Parathyroid adenoma (tissue), 2 donors: ENCODE measurements around the gene XYLT1.

Experiments
- H2AFZ ChIP-seq: fragments of 300-600 bp; sonication (generic); one replicate; pipeline ENCODE4 v1.7.0; 2017; ENCODE audit warnings: antibody characterized with exemption, mild to moderate bottlenecking
- H3K27ac ChIP-seq: fragments of 300-600 bp; sonication (generic); one replicate; pipeline ENCODE4 v1.7.0; 2017
- H3K27me3 ChIP-seq: fragments of 300-600 bp; sonication (generic); one replicate; pipeline ENCODE4 v1.7.0; 2017; ENCODE audit warnings: low read length; ENCODE audit not compliant: control insufficient read depth, insufficient read depth
- H3K36me3 ChIP-seq: fragments of 300-600 bp; sonication (generic); one replicate; pipeline ENCODE4 v1.7.0; 2017; ENCODE audit warnings: low read length; ENCODE audit not compliant: control insufficient read depth, insufficient read depth
- H3K4me1 ChIP-seq: fragments of 300-600 bp; sonication (generic); one replicate; pipeline ENCODE4 v1.7.0; 2017; ENCODE audit warnings: control low read depth
- H3K4me2 ChIP-seq: fragments of 300-600 bp; sonication (generic); one replicate; pipeline ENCODE4 v1.7.0; 2017; ENCODE audit warnings: low read length
- H3K4me3 ChIP-seq: fragments of 300-600 bp; sonication (generic); one replicate; pipeline ENCODE4 v1.7.0; 2017; ENCODE audit warnings: low read depth, low read length
- H3K79me2 ChIP-seq: fragments of 300-600 bp; sonication (generic); one replicate; pipeline ENCODE4 v1.7.0; 2017; ENCODE audit warnings: control low read depth
- H3K9ac ChIP-seq: fragments of 300-600 bp; sonication (generic); one replicate; pipeline ENCODE4 v1.7.0; 2017; ENCODE audit warnings: mild to moderate bottlenecking
- H3K9me3 ChIP-seq: fragments of 300-600 bp; sonication (generic); one replicate; pipeline ENCODE4 v1.7.0; 2017; ENCODE audit warnings: low read length; ENCODE audit not compliant: control insufficient read depth
- TF ChIP-seq, protein P1 (sequence below): fragments of 300-600 bp; sonication (generic); IDR thresholded peaks from one replicate; pipeline ENCODE4 v1.7.0; 2017; ENCODE audit warnings: antibody characterized with exemption, mild to moderate bottlenecking
- donor health status: primary hyperparathyroidism.

XYLT1 gene

DNA sequence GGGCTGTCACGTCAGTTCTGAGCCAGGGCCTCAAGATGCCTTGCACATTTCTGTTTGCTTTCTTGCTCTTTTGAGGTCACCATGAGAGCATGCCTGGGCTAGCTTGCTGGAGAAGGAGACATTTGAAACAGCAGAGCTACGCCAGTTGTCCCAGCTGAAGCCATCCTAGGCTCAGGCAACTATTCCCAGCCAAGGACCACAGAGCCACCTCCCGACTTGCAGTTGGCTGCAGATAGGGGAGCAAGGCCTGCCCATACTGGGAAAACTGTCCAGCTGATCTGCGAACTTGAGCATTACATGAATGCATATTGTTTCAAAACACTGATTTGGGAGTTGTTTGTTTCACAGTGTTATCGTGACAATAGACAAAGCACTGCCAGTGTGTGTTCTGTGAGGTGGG, 340.8 kb downstream of the XYLT1 start:
- TF ChIP-seq, protein P1, sequence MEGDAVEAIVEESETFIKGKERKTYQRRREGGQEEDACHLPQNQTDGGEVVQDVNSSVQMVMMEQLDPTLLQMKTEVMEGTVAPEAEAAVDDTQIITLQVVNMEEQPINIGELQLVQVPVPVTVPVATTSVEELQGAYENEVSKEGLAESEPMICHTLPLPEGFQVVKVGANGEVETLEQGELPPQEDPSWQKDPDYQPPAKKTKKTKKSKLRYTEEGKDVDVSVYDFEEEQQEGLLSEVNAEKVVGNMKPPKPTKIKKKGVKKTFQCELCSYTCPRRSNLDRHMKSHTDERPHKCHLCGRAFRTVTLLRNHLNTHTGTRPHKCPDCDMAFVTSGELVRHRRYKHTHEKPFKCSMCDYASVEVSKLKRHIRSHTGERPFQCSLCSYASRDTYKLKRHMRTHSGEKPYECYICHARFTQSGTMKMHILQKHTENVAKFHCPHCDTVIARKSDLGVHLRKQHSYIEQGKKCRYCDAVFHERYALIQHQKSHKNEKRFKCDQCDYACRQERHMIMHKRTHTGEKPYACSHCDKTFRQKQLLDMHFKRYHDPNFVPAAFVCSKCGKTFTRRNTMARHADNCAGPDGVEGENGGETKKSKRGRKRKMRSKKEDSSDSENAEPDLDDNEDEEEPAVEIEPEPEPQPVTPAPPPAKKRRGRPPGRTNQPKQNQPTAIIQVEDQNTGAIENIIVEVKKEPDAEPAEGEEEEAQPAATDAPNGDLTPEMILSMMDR, result no peak
- Histone ChIP-seq H3K79me2 (no peaks in the 10 kb centered on the region), H3K27ac (no peak overlapping the region), H3K36me3 (no peaks in the 10 kb centered on the region), H2AFZ (no peak overlapping the region), H3K9ac (no peak overlapping the region), H3K4me2 (no peak overlapping the region), H3K27me3 (no peaks in the 10 kb centered on the region), H3K9me3 (no peaks in the 10 kb centered on the region), H3K4me1 (no peaks in the 10 kb centered on the region), H3K4me3 (no peak overlapping the region)

DNA sequence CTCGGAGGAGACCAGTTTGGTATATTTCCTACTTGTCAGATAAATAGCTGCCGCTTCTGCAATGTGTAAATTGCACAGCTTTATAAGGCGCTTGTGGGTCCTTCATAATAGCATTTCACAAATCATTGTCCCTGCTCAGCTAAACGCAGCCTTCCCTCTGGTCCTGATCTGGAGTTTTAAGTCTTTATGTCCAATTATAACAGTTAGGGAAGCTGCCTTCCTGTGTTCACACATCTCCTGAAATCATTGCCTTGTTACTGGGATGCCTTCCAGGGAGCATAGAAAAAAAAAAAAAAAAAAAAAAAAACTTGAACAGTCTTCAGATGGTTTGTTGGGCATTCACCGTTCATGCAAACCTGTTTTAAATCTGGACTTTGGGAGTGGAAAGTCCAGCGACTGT, 342.0 kb downstream of the XYLT1 start:
- Histone ChIP-seq H3K27ac (no peak overlapping the region), H3K4me3 (no peak overlapping the region), H3K36me3 (no peaks in the 10 kb centered on the region), H3K79me2 (no peaks in the 10 kb centered on the region), H3K9ac (no peak overlapping the region), H2AFZ (no peak overlapping the region), H3K27me3 (no peaks in the 10 kb centered on the region), H3K4me2 (no peak overlapping the region), H3K4me1 (no peaks in the 10 kb centered on the region), H3K9me3 (no peaks in the 10 kb centered on the region)
- TF ChIP-seq, protein P1, result no peak

DNA sequence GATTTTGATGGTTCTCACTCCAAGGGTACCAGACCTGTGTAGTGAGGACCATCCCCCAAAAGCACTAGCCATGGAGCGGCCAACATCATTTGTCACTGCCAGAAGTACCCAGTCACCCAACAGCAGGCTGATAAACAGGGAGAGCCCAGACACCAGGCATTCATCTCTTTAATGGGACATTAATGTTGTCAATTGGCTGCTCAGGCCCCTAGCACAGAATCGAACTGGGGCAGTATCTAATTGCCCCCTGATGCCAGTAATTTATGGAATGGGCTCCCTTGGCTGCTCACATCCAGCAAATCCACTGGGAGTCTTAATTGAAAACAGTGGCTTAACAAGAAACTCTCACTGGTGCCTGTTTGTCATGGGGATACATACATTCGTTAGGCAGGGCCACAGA, 344.6 kb downstream of the XYLT1 start:
- Histone ChIP-seq H3K36me3 (no peaks in the 10 kb centered on the region), H2AFZ (no peak overlapping the region), H3K4me1 (no peaks in the 10 kb centered on the region), H3K27me3 (no peaks in the 10 kb centered on the region), H3K9ac (no peak overlapping the region), H3K9me3 (no peaks in the 10 kb centered on the region), H3K4me2 (no peak overlapping the region), H3K27ac (no peak overlapping the region), H3K4me3 (no peak overlapping the region), H3K79me2 (no peaks in the 10 kb centered on the region)
- TF ChIP-seq, protein P1, result no peak

DNA sequence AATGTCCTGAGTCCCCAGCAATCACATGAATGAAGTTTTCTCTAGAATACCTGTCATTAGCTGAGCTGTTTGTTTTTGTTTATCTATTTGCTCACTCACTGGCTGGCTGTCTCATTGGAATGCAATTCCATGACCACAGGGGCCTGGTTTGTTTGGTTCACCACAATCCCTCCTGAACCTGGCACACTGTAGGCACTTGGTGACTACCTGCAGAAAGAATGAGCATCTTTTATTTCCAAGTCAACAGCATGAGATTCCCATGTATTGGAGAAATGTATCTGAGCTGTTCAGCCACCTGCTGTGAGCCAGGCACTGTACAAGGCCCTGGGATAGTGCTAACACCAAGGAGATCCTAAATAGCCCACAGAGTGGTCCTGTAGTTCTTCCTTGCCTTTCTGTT, 345.1 kb downstream of the XYLT1 start:
- Histone ChIP-seq H3K27ac (no peak overlapping the region), H3K4me2 (no peak overlapping the region), H3K79me2 (no peaks in the 10 kb centered on the region), H3K4me3 (no peak overlapping the region), H2AFZ (no peak overlapping the region), H3K27me3 (no peaks in the 10 kb centered on the region), H3K36me3 (no peaks in the 10 kb centered on the region), H3K9me3 (no peaks in the 10 kb centered on the region), H3K9ac (no peak overlapping the region), H3K4me1 (no peaks in the 10 kb centered on the region)
- TF ChIP-seq, protein P1, result no peak

DNA sequence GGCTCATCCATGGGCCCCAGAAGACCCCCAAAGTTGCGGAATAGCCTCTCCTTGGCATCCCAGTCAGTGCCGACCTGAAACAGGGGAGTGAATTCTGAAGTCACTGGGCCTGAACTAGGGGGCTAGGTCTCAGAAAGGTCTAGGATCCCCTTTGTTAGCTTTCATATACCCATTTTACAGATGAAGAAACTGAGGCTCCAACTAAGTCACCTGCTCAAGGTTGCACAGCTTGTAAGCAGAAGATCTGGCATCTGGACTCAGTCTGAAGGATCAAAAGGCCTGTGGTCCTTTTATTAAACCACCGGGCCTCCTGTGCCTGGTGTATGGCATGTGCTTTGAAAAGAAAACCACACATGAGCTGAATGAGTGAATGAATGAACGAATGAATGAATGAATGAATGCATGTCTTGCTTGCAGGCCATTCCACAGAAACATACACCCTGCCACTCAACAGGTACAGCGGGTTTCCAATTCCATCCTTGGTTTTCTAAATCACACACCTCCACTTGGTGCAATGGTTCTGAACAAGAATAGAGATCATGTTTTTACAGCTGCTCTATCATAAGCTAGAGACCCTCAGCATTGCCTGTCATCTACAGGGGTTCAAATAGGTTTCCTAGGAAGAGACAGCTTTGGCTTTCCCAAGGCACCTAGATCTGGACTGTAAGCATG, 352.7 kb downstream of the XYLT1 start:
- Histone ChIP-seq H3K4me2 (no peak overlapping the region), H3K9ac (no peak overlapping the region), H3K27ac (no peak overlapping the region), H3K9me3 (no peaks in the 10 kb centered on the region), H3K79me2 (no peaks in the 10 kb centered on the region), H3K4me1 (no peaks in the 10 kb centered on the region), H3K4me3 (no peak overlapping the region), H3K36me3 (no peaks in the 10 kb centered on the region), H2AFZ (no peak overlapping the region), H3K27me3 (no peaks in the 10 kb centered on the region)
- TF ChIP-seq, protein P1, result no peak
